Measurements from ENCODE around the gene TIPARP.

Gene TIPARP

GRCh38 chr3:156675830-156676767 lies 1.7 kb downstream of the TIPARP start:
- peaks cover 66% of the 10 kb centered on the region for H3K79me2 ChIP-seq (ENCODE audit: control insufficient read depth, insufficient read depth, low read length, unreplicated experiment)
- H3K36me3 ChIP-seq (ENCODE audit: insufficient read depth, low read length) = peaks cover 35% of the 10 kb centered on the region
- H3K27me3 ChIP-seq (ENCODE audit: insufficient read depth, low read length) = no peaks in the 10 kb centered on the region
- no peak overlapping the region for H2AFZ ChIP-seq (ENCODE audit: low read length, unreplicated experiment)
- H3K27ac ChIP-seq (ENCODE audit: low read depth, low read length) = peak overlapping the region; percentile 91
- peaks cover 51% of the 10 kb centered on the region for H3K4me1 ChIP-seq (ENCODE audit: control insufficient read depth, insufficient read depth, low read length, unreplicated experiment)
- H3K4me3 ChIP-seq (ENCODE audit: low read depth, low read length) = peak overlapping the region; percentile 92

- Histone ChIP-seq H3K27me3 (ENCODE audit: insufficient read depth, low read length) (no peaks in the 10 kb centered on the region), H2AFZ (ENCODE audit: low read length, unreplicated experiment) (no peak overlapping the region), H3K36me3 (ENCODE audit: insufficient read depth, low read length) (peaks cover 39% of the 10 kb centered on the region), H3K4me1 (ENCODE audit: control insufficient read depth, insufficient read depth, low read length, unreplicated experiment) (peaks cover 59% of the 10 kb centered on the region), H3K79me2 (ENCODE audit: control insufficient read depth, insufficient read depth, low read length, unreplicated experiment) (peaks cover 75% of the 10 kb centered on the region), H3K4me3 (ENCODE audit: low read depth, low read length) (peak overlapping the region; percentile 92), H3K27ac (ENCODE audit: low read depth, low read length) (peak overlapping the region; percentile 91)
Measured at GRCh38 chr3:156676768-156677479, 2.5 kb downstream of the TIPARP start.

- H3K4me3 ChIP-seq (ENCODE audit: low read depth, low read length) = peak overlapping the region; percentile 92
- H3K36me3 ChIP-seq (ENCODE audit: insufficient read depth, low read length) = peaks cover 39% of the 10 kb centered on the region
Measured at GRCh38 chr3:156677536-156677935, 3.1 kb downstream of the TIPARP start.

GRCh38 chr3:156678197-156678596 lies 3.8 kb downstream of the TIPARP start:
- peaks cover 70% of the 10 kb centered on the region for H3K4me1 ChIP-seq (ENCODE audit: control insufficient read depth, insufficient read depth, low read length, unreplicated experiment)
- no peaks in the 10 kb centered on the region for H3K27me3 ChIP-seq (ENCODE audit: insufficient read depth, low read length)
- H2AFZ ChIP-seq (ENCODE audit: low read length, unreplicated experiment) = no peak overlapping the region
- H3K27ac ChIP-seq (ENCODE audit: low read depth, low read length) = peak overlapping the region; percentile 91
- peaks cover 87% of the 10 kb centered on the region for H3K79me2 ChIP-seq (ENCODE audit: control insufficient read depth, insufficient read depth, low read length, unreplicated experiment)
- H3K36me3 ChIP-seq (ENCODE audit: insufficient read depth, low read length) = peaks cover 39% of the 10 kb centered on the region
- peak overlapping the region; percentile 92 for H3K4me3 ChIP-seq (ENCODE audit: low read depth, low read length)

More at GRCh38 chr3:156677536-156677935, 3.1 kb downstream of the TIPARP start:
- Histone ChIP-seq H3K27me3 (ENCODE audit: insufficient read depth, low read length) (no peaks in the 10 kb centered on the region), H3K4me1 (ENCODE audit: control insufficient read depth, insufficient read depth, low read length, unreplicated experiment) (peaks cover 65% of the 10 kb centered on the region), H3K79me2 (ENCODE audit: control insufficient read depth, insufficient read depth, low read length, unreplicated experiment) (peaks cover 81% of the 10 kb centered on the region), H2AFZ (ENCODE audit: low read length, unreplicated experiment) (no peak overlapping the region), H3K27ac (ENCODE audit: low read depth, low read length) (peak overlapping the region; percentile 91)

- Histone ChIP-seq H3K36me3 (ENCODE audit: insufficient read depth, low read length) (peaks cover 39% of the 10 kb centered on the region), H3K27me3 (ENCODE audit: insufficient read depth, low read length) (no peaks in the 10 kb centered on the region), H2AFZ (ENCODE audit: low read length, unreplicated experiment) (no peak overlapping the region), H3K27ac (ENCODE audit: low read depth, low read length) (peak overlapping the region; percentile 88), H3K4me3 (ENCODE audit: low read depth, low read length) (peak overlapping the region; percentile 92), H3K79me2 (ENCODE audit: control insufficient read depth, insufficient read depth, low read length, unreplicated experiment) (peaks cover 100% of the 10 kb centered on the region), H3K4me1 (ENCODE audit: control insufficient read depth, insufficient read depth, low read length, unreplicated experiment) (peaks cover 85% of the 10 kb centered on the region)
Measured at GRCh38 chr3:156680243-156680914, 6.0 kb downstream of the TIPARP start.

GRCh38 chr3:156681002-156681401 lies 6.6 kb downstream of the TIPARP start:
- Histone ChIP-seq H3K79me2 (ENCODE audit: control insufficient read depth, insufficient read depth, low read length, unreplicated experiment) (peaks cover 100% of the 10 kb centered on the region), H3K4me1 (ENCODE audit: control insufficient read depth, insufficient read depth, low read length, unreplicated experiment) (peaks cover 91% of the 10 kb centered on the region), H3K36me3 (ENCODE audit: insufficient read depth, low read length) (peaks cover 39% of the 10 kb centered on the region), H3K27ac (ENCODE audit: low read depth, low read length) (peak overlapping the region; percentile 88), H2AFZ (ENCODE audit: low read length, unreplicated experiment) (no peak overlapping the region), H3K4me3 (ENCODE audit: low read depth, low read length) (peak overlapping the region; percentile 48), H3K27me3 (ENCODE audit: insufficient read depth, low read length) (no peaks in the 10 kb centered on the region)

- Histone ChIP-seq H3K36me3 (ENCODE audit: insufficient read depth, low read length) (peaks cover 40% of the 10 kb centered on the region), H3K27ac (ENCODE audit: low read depth, low read length) (peak overlapping the region; percentile 88; the same call in 1 of the 2 replicates)
Measured at GRCh38 chr3:156682501-156682900, 8.1 kb downstream of the TIPARP start.

GRCh38 chr3:156682963-156683362 lies 8.6 kb downstream of the TIPARP start:
- H3K27me3 ChIP-seq (ENCODE audit: insufficient read depth, low read length) = no peaks in the 10 kb centered on the region
- H3K36me3 ChIP-seq (ENCODE audit: insufficient read depth, low read length) = peaks cover 40% of the 10 kb centered on the region
- peaks cover 96% of the 10 kb centered on the region for H3K4me1 ChIP-seq (ENCODE audit: control insufficient read depth, insufficient read depth, low read length, unreplicated experiment)
- no peak overlapping the region for H2AFZ ChIP-seq (ENCODE audit: low read length, unreplicated experiment)
- peaks cover 99% of the 10 kb centered on the region for H3K79me2 ChIP-seq (ENCODE audit: control insufficient read depth, insufficient read depth, low read length, unreplicated experiment)
- H3K4me3 ChIP-seq (ENCODE audit: low read depth, low read length) = 0 out of 2 replicates have a peak overlapping the region, but pooled peaks have one; percentile 18
- H3K27ac ChIP-seq (ENCODE audit: low read depth, low read length) = peak overlapping the region; percentile 88; the same call in 1 of the 2 replicates

More at GRCh38 chr3:156682501-156682900, 8.1 kb downstream of the TIPARP start:
- Histone ChIP-seq H3K79me2 (ENCODE audit: control insufficient read depth, insufficient read depth, low read length, unreplicated experiment) (peaks cover 99% of the 10 kb centered on the region), H3K4me1 (ENCODE audit: control insufficient read depth, insufficient read depth, low read length, unreplicated experiment) (peaks cover 96% of the 10 kb centered on the region), H2AFZ (ENCODE audit: low read length, unreplicated experiment) (no peak overlapping the region), H3K4me3 (ENCODE audit: low read depth, low read length) (0 out of 2 replicates have a peak overlapping the region, but pooled peaks have one; percentile 48), H3K27me3 (ENCODE audit: insufficient read depth, low read length) (no peaks in the 10 kb centered on the region)

GRCh38 chr3:156685198-156685597 lies 10.8 kb downstream of the TIPARP start:
- no peaks in the 10 kb centered on the region for H3K27me3 ChIP-seq (ENCODE audit: insufficient read depth, low read length)
- H3K79me2 ChIP-seq (ENCODE audit: control insufficient read depth, insufficient read depth, low read length, unreplicated experiment) = peaks cover 99% of the 10 kb centered on the region
- H2AFZ ChIP-seq (ENCODE audit: low read length, unreplicated experiment) = no peak overlapping the region
- H3K4me1 ChIP-seq (ENCODE audit: control insufficient read depth, insufficient read depth, low read length, unreplicated experiment) = peaks cover 96% of the 10 kb centered on the region
- H3K27ac ChIP-seq (ENCODE audit: low read depth, low read length) = peak overlapping the region; percentile 78
- H3K4me3 ChIP-seq (ENCODE audit: low read depth, low read length) = peak overlapping the region; percentile 35
- peaks cover 20% of the 10 kb centered on the region; the same call in 1 of the 2 replicates for H3K36me3 ChIP-seq (ENCODE audit: insufficient read depth, low read length)

- Histone ChIP-seq H3K27ac (ENCODE audit: low read depth, low read length) (peak overlapping the region; percentile 78), H3K36me3 (ENCODE audit: insufficient read depth, low read length) (peaks cover 14% of the 10 kb centered on the region; the same call in 1 of the 2 replicates), H3K27me3 (ENCODE audit: insufficient read depth, low read length) (no peaks in the 10 kb centered on the region), H3K4me1 (ENCODE audit: control insufficient read depth, insufficient read depth, low read length, unreplicated experiment) (peaks cover 96% of the 10 kb centered on the region), H3K4me3 (ENCODE audit: low read depth, low read length) (peak overlapping the region; percentile 35), H3K79me2 (ENCODE audit: control insufficient read depth, insufficient read depth, low read length, unreplicated experiment) (peaks cover 99% of the 10 kb centered on the region), H2AFZ (ENCODE audit: low read length, unreplicated experiment) (no peak overlapping the region)
Measured at GRCh38 chr3:156685752-156686151, 11.4 kb downstream of the TIPARP start.

Measured in ACC112 (cell line).